SJCRH30 (cell line): ENCODE data around the gene ASIC1. TPM values are rescaled to one million over a fixed set of nuclear protein-coding genes. Genes with fewer than 3 reads are reported as not detected.

Experiments used
- total RNA-seq: library from RNA; depleted of rRNA; stranded (reverse); fragments of >200 nt; shearing (Covaris generic); gene quantifications from 2 replicates; pipeline ENCODE4 v1.2.3, GENCODE V29; 2014; rRNA removed

Gene ASIC1
- total RNA-seq, 1 experiment from 2014 or later: 8.9 TPM

Other genes with a start within 250 kb of the ASIC1 start
- gene NCKAP5L, start 229.2 kb upstream of the ASIC1 start, total RNA-seq: 80.1 and 80.7 TPM in 2 replicates
- 4.7 and 5.3 TPM in 2 replicates for gene BCDIN3D, start 214.5 kb upstream of the ASIC1 start, total RNA-seq
- 0.58 and 0.67 TPM in 2 replicates for gene FAIM2, start 153.7 kb upstream of the ASIC1 start, total RNA-seq
- gene AQP2, start 106.9 kb upstream of the ASIC1 start, total RNA-seq: not detected in 2 replicates
- gene AQP5, start 95.7 kb upstream of the ASIC1 start, total RNA-seq: 0.18 TPM in 1 of 2 replicates, not detected in the other
- gene AQP6, start 84.6 kb upstream of the ASIC1 start, total RNA-seq: not detected in 2 replicates
- gene RACGAP1, start 32.1 kb upstream of the ASIC1 start, total RNA-seq: 148 and 152 TPM in 2 replicates
- gene SMARCD1, start 27.7 kb downstream of the ASIC1 start, total RNA-seq: 79.7 and 84.2 TPM in 2 replicates
- 0.23 and 0.24 TPM in 2 replicates for gene GPD1, start 46.4 kb downstream of the ASIC1 start, total RNA-seq
- 25.3 and 36.3 TPM in 2 replicates for gene COX14, start 54.6 kb downstream of the ASIC1 start, total RNA-seq
- gene CERS5, start 109.8 kb downstream of the ASIC1 start, total RNA-seq: 43.4 and 58.7 TPM in 2 replicates
- gene LIMA1, start 225.9 kb downstream of the ASIC1 start, total RNA-seq: 31.1 and 36.1 TPM in 2 replicates